HCT116 (cell line): ENCODE data around the gene CCL21. TPM values are rescaled to one million over a fixed set of nuclear protein-coding genes. Genes with fewer than 3 reads are reported as not detected.

ENCODE experiments used
- ATAC-seq: fragments of 200-7000 bp; cut with Tn5 transposase; 2 replicates; pipeline ENCODE4 v1.9.1; 2020; ENCODE audit warnings: mild to moderate bottlenecking, moderate library complexity
- Bru-seq: library from RNA; stranded (reverse); fragments of 400-500 nt; gene quantifications from one replicate; lab custom pipeline; 2021; lab: Mats Ljungman, UMichigan
- BruChase-seq, 2 experiments: library from RNA; stranded (reverse); fragments of 400-500 nt; gene quantifications; one replicate each; lab custom pipeline; 2021; lab: Mats Ljungman, UMichigan
- BruUV-seq: library from RNA; stranded (reverse); fragments of 400-500 nt; replicated peaks from 2 replicates; lab custom pipeline; 2021; lab: Mats Ljungman, UMichigan
- CTCF ChIA-PET: fragments of 300-600 bp; sonication (Branson Sonifier 250); formaldehyde crosslinking; loops from one replicate; lab custom pipeline; 2021; ENCODE audit warnings: antibody characterized with exemption; lab: Charles Lee
- POLR2A ChIA-PET: fragments of 300-600, 350-600 bp; sonication (Branson Sonifier 250); formaldehyde crosslinking; loops from one replicate; lab custom pipeline; 2021; ENCODE audit warnings: antibody characterized with exemption; lab: Charles Lee
- RAD21 ChIA-PET, 2 experiments: fragments of 300-600 bp; sonication (Branson Sonifier 250); formaldehyde crosslinking; loops; one replicate each; lab custom pipeline; 2023; ENCODE audit warnings: low total read pairs in 2 of 2; ENCODE audit not compliant: uncharacterized antibody in 2 of 2, unreplicated experiment in 2 of 2, low non-redundant PET in 1 of 2; lab: Charles Lee
- DNase-seq: peaks from one replicate; pipeline ENCODE4 v3.0.0-alpha.2; 2010; ENCODE audit warnings: low read depth, low spot score
- H2AFZ ChIP-seq: fragments of 200-600 bp; shearing (Covaris generic), sonication (generic); 2 replicates; pipeline ENCODE4 v1.6.1; 2017; ENCODE audit warnings: low read depth, mixed run types, mixed read lengths, antibody characterized with exemption, low read length; ENCODE audit not compliant: poor library complexity, severe bottlenecking
- H3K27ac ChIP-seq: 2 replicates; pipeline ENCODE4 v1.5.1; 2012; ENCODE audit warnings: low read depth, low read length
- H3K27me3 ChIP-seq: fragments of 200-600 bp; sonication (generic); 2 replicates; pipeline ENCODE4 v1.6.1; 2016; ENCODE audit warnings: mixed run types, low read length, mixed read lengths; ENCODE audit not compliant: insufficient read depth
- H3K36me3 ChIP-seq, 2 experiments: fragments of 200-500 bp in 1 of 2; fragments of 200-600 bp in 1 of 2; sonication (Bioruptor generic) in 1 of 2; sonication (generic) in 1 of 2; 2 replicates each; pipeline versions ENCODE4 v1.5.1 to v1.6.1; 2014 to 2016; ENCODE audit warnings: low read length in 2 of 2, inconsistent platforms in 1 of 2, mixed read lengths in 1 of 2, mixed run types in 1 of 2; ENCODE audit not compliant: insufficient read depth in 2 of 2, control insufficient read depth in 1 of 2
- H3K4me1 ChIP-seq, 2 experiments: fragments of 200-600 bp in 1 of 2; sonication (generic) in 1 of 2; 2 replicates each; pipeline versions ENCODE4 v1.5.1 to v1.6.1; 2012 to 2017; ENCODE audit warnings: low read length in 2 of 2, inconsistent platforms in 1 of 2, mild to moderate bottlenecking in 1 of 2, mixed read lengths in 1 of 2, mixed run types in 1 of 2, moderate library complexity in 1 of 2; ENCODE audit not compliant: insufficient read depth in 2 of 2, control insufficient read depth in 1 of 2
- H3K4me2 ChIP-seq: fragments of 200-600 bp; sonication (generic); 2 replicates; pipeline ENCODE4 v1.6.1; 2017; ENCODE audit warnings: mixed run types, low read length, mixed read lengths
- H3K4me3 ChIP-seq, 2 experiments: fragments of 200-600 bp in 1 of 2; sonication (generic) in 1 of 2; replicated peaks in 1 of 2; 2 replicates each; pipeline ENCODE4 v1.5.1; 2011 to 2016; ENCODE audit warnings: low read length in 2 of 2, control low read depth in 1 of 2, low read depth in 1 of 2, mild to moderate bottlenecking in 1 of 2, mixed read lengths in 1 of 2, mixed run types in 1 of 2
- H3K79me2 ChIP-seq: fragments of 200-600 bp; sonication (generic); 2 replicates; pipeline ENCODE4 v1.6.1; 2017; ENCODE audit warnings: mild to moderate bottlenecking, mixed run types, low read length, moderate library complexity, mixed read lengths; ENCODE audit not compliant: insufficient read depth
- H3K9ac ChIP-seq: fragments of 200-600 bp; sonication (generic); 2 replicates; pipeline ENCODE4 v1.6.1; 2016; ENCODE audit warnings: low read length, mixed read lengths
- H3K9me2 ChIP-seq: fragments of 200-600 bp; sonication (generic), shearing (Covaris generic); 2 replicates; pipeline ENCODE4 v1.6.1; 2017; ENCODE audit warnings: mixed run types, mild to moderate bottlenecking, moderate library complexity; ENCODE audit not compliant: insufficient read depth
- H3K9me3 ChIP-seq, 2 experiments: fragments of 200-500 bp in 1 of 2; fragments of 200-600 bp in 1 of 2; sonication (Bioruptor generic) in 1 of 2; sonication (generic) in 1 of 2; 2 replicates each; pipeline ENCODE4 v1.6.1; 2014 to 2017; ENCODE audit warnings: low read length in 2 of 2, mixed read lengths in 2 of 2, inconsistent platforms in 1 of 2, low read depth in 1 of 2, mild to moderate bottlenecking in 1 of 2, mixed run types in 1 of 2, moderate library complexity in 1 of 2; ENCODE audit not compliant: control insufficient read depth in 1 of 2, insufficient read depth in 1 of 2
- H4K20me1 ChIP-seq: fragments of 200-600 bp; sonication (generic), shearing (Covaris generic); 2 replicates; pipeline ENCODE4 v1.6.1; 2017; ENCODE audit warnings: mixed run types, mild to moderate bottlenecking, moderate library complexity; ENCODE audit not compliant: insufficient read depth
- CTCF ChIP-seq, 3 experiments: fragments of 200-600 bp in 1 of 3; sonication (generic) in 1 of 3; IDR thresholded peaks in 2 of 3; conservative IDR thresholded peaks in 1 of 3; 2 replicates each; pipeline ENCODE4 v1.5.1; 2012 to 2017; ENCODE audit warnings: low read depth in 2 of 3, low read length in 2 of 3, antibody characterized with exemption in 1 of 3, borderline replicate concordance in 1 of 3, control low read depth in 1 of 3, mild to moderate bottlenecking in 1 of 3, mixed read lengths in 1 of 3, mixed run types in 1 of 3, moderate library complexity in 1 of 3; ENCODE audit not compliant: insufficient read depth in 1 of 3
- EGR1 ChIP-seq: IDR thresholded peaks from 2 replicates; pipeline ENCODE4 v1.6.1; 2012; ENCODE audit warnings: low read depth
- EZH2 ChIP-seq: fragments of 200-600 bp; sonication (generic); IDR thresholded peaks from 2 replicates; pipeline ENCODE4 v1.6.1; 2017; ENCODE audit warnings: antibody characterized with exemption, mixed run types
- MAX ChIP-seq: IDR thresholded peaks from 2 replicates; pipeline ENCODE4 v1.6.1; 2012
- RAD21 ChIP-seq: IDR thresholded peaks from 2 replicates; pipeline ENCODE4 v1.6.1; 2012; ENCODE audit warnings: low read depth, mild to moderate bottlenecking
- SIN3A ChIP-seq: IDR thresholded peaks from 2 replicates; pipeline ENCODE4 v1.6.1; 2012; ENCODE audit warnings: low read depth
- SRF ChIP-seq: IDR thresholded peaks from 2 replicates; pipeline ENCODE4 v1.6.1; 2012; ENCODE audit warnings: low read depth
- intact Hi-C: fragments of 100-400 bp; cut with micrococcal nuclease; formaldehyde crosslinking; loops from 2 replicates; pipeline ENCODE4 v1.10.0; 2022
- long read RNA-seq: library from polyadenylated mRNA; unstranded; transcript quantifications from one replicate; pipeline ENCODE4 v2.0.0, GENCODE V29; 2021; ENCODE audit not compliant: unreplicated experiment
- polyA plus RNA-seq: library from polyadenylated mRNA; unstranded; fragments of >200 nt; gene quantifications from 2 replicates; pipeline ENCODE4 v1.2.1, GENCODE V29; 2012; ENCODE audit warnings: missing spikeins
- total RNA-seq: library from RNA; stranded (reverse); gene quantifications from one replicate; pipeline ENCODE4 v1.2.1, GENCODE V29; 2021; ENCODE audit not compliant: unreplicated experiment

The CCL21 gene
- 0.74 TPM for total RNA-seq
- polyA plus RNA-seq, result 0.09 TPM in 1 of 2 replicates, not detected in the other
- Bru-seq, nascent RNA, result not detected
- BruChase-seq, experiment 1, labeled RNA remaining after a 6-hour chase, result not detected
- BruChase-seq, experiment 2, labeled RNA remaining after a 2-hour chase, result not detected
- long read RNA-seq, result 0 reads

GRCh38 chr9:34710023-34710422, at the start of gene CCL21:
Gene CCL21, minus strand, starts transcription at chr9:34710136. Its CDS starts 70 bp downstream, at chr9:34710066.
- no peaks in the 10 kb centered on the region for H3K9me2 ChIP-seq
- no TSS peak for BruUV-seq
- no peak within 1 kb of the TSS for H3K4me3 ChIP-seq
- H3K79me2 ChIP-seq, result no peaks in the 10 kb centered on the region
- no peak within 1 kb of the TSS for H3K9ac ChIP-seq
- H3K4me1 ChIP-seq, result no peaks in the 10 kb centered on the region
- ATAC-seq (no peak), DNase-seq (no peak)
- H3K36me3 ChIP-seq, result no peaks in the 10 kb centered on the region
- TF ChIP-seq CTCF (IDR thresholded peaks at IDR 0.05 in 2 of 3, conservative IDR thresholded peaks at IDR 0.05 in 1 of 3; ENCODE audit: borderline replicate concordance in 1 of 3, insufficient read depth in 1 of 3, low read depth in 2 of 3, low read length in 2 of 3), result no peak
- no peak for TF ChIP-seq SRF
- TF ChIP-seq SIN3A, result no peak
- TF ChIP-seq MAX, result no peak
- no peak for TF ChIP-seq RAD21
- TF ChIP-seq EGR1, result no peak
- no peak for TF ChIP-seq EZH2
- RAD21 ChIA-PET, result no interaction called here
- H3K4me2 ChIP-seq, result no peak within 1 kb of the TSS
- H3K9me3 ChIP-seq, result no peaks in the 10 kb centered on the region
- CTCF ChIA-PET, result interaction anchor here (0.9 to 1.4 kb wide), 2 partner anchors 8 to 9 kb away, joined by 3 to 5 read pairs; no protein-coding TSS in a partner anchor
- POLR2A ChIA-PET, result interaction anchor here (0.7 kb wide), 1 partner anchor 894 kb away, joined by 3 read pairs; no protein-coding TSS in a partner anchor
- no peak within 1 kb of the TSS for H2AFZ ChIP-seq
- no peak within 1 kb of the TSS for H3K27ac ChIP-seq
- H3K27me3 ChIP-seq, result peaks cover 23% of the 10 kb centered on the region
- no peaks in the 10 kb centered on the region for H4K20me1 ChIP-seq
- intact Hi-C loops, result no loop called here
